MM.1S (cell line): ENCODE measurements around the gene GPR83.

Experiments used
- DNase-seq: peaks from one replicate; pipeline ENCODE4 v3.0.0-alpha.2; 2015
- H2AFZ ChIP-seq: fragments of 300-600 bp; sonication (generic); 2 replicates; pipeline ENCODE4 v1.6.0; 2016; ENCODE audit warnings: antibody characterized with exemption, low read length
- H3F3A ChIP-seq: fragments of 300-600 bp; sonication (generic); 2 replicates; pipeline ENCODE4 v1.6.1; 2016; ENCODE audit warnings: mild to moderate bottlenecking, antibody characterized with exemption, low read length, moderate library complexity, mixed read lengths; ENCODE audit not compliant: insufficient read depth
- H3K27ac ChIP-seq: fragments of 300-600 bp; sonication (generic); 2 replicates; pipeline ENCODE4 v1.5.1; 2016; ENCODE audit warnings: mild to moderate bottlenecking, low read length
- H3K27me3 ChIP-seq: fragments of 300-600 bp; sonication (generic); replicated peaks from 2 replicates; pipeline ENCODE4 v1.6.0; 2016; ENCODE audit warnings: low read length; ENCODE audit not compliant: insufficient read depth
- H3K36me3 ChIP-seq: fragments of 300-600 bp; sonication (generic); replicated peaks from 2 replicates; pipeline ENCODE4 v1.6.1; 2016; ENCODE audit warnings: mild to moderate bottlenecking, low read length, mixed read lengths; ENCODE audit not compliant: insufficient read depth
- H3K4me1 ChIP-seq: fragments of 300-600 bp; sonication (generic); 2 replicates; pipeline ENCODE4 v1.6.1; 2016; ENCODE audit warnings: low read length, mixed read lengths
- H3K4me2 ChIP-seq: fragments of 300-600 bp; sonication (generic); 2 replicates; pipeline ENCODE4 v1.6.0; 2016; ENCODE audit warnings: low read depth, low read length
- H3K4me3 ChIP-seq: fragments of 300-600 bp; sonication (generic); 2 replicates; pipeline ENCODE4 v1.5.1; 2016; ENCODE audit warnings: low read length, mixed read lengths
- H3K79me2 ChIP-seq: fragments of 300-600 bp; sonication (generic); 2 replicates; pipeline ENCODE4 v1.6.1; 2016; ENCODE audit warnings: mixed run types, low read length, mixed read lengths
- H3K9ac ChIP-seq: fragments of 300-600 bp; sonication (generic); 2 replicates; pipeline ENCODE4 v1.6.1; 2016; ENCODE audit warnings: low read length, mixed read lengths
- H3K9me2 ChIP-seq: fragments of 300-600 bp; sonication (generic); replicated peaks from 2 replicates; pipeline ENCODE4 v1.6.1; 2016; ENCODE audit warnings: mild to moderate bottlenecking, low read length, mixed read lengths; ENCODE audit not compliant: insufficient read depth
- H3K9me3 ChIP-seq: fragments of 300-600 bp; sonication (generic); replicated peaks from 2 replicates; pipeline ENCODE4 v1.6.1; 2016; ENCODE audit warnings: mild to moderate bottlenecking, low read length, mixed read lengths; ENCODE audit not compliant: insufficient read depth
- H4K20me1 ChIP-seq: fragments of 300-600 bp; sonication (generic); 2 replicates; pipeline ENCODE4 v1.6.1; 2016; ENCODE audit warnings: mild to moderate bottlenecking, low read length, moderate library complexity, mixed read lengths; ENCODE audit not compliant: insufficient read depth
- EZH2 ChIP-seq: fragments of 300-600 bp; sonication (generic); optimal IDR thresholded peaks from 2 replicates; pipeline ENCODE3; 2017; ENCODE audit warnings: low read depth, mild to moderate bottlenecking, antibody characterized with exemption, low read length, mixed read lengths
- EZH2phosphoT487 ChIP-seq: fragments of 300-600 bp; sonication (generic); IDR thresholded peaks from 2 replicates; pipeline ENCODE4 v1.6.1; 2018; ENCODE audit warnings: antibody characterized with exemption, low read length
- TF ChIP-seq, protein P1 (sequence below): fragments of 300-600 bp; sonication (generic); IDR thresholded peaks from 2 replicates; pipeline ENCODE4 v1.5.1; 2016; ENCODE audit warnings: antibody characterized with exemption, low read length, mixed read lengths

GPR83 gene

DNA sequence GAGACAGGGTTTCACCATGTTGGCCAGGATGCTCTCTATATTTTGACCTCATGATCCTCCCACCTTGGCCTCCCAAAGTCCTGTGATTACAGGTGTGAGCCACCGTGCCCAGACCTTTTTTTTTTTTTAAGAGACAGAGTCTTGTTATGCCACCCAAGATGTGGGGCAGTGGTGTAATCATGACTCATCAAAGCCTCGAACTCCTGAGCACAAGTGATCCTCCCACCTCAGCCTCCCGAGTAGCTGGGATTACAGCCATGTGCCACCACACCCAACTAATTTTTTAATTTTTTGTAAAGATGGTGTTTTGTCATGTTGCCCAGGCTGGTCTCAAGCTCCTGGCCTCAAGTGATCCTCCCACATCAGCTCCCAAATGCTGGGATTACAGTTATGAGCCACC is 59.0 kb downstream of the GPR83 start:
- Histone ChIP-seq H3K4me1 (no peaks in the 10 kb centered on the region), H3K27me3 (no peaks in the 10 kb centered on the region), H3K27ac (no peak overlapping the region), H3K36me3 (no peaks in the 10 kb centered on the region), H3K4me3 (no peak overlapping the region), H3K79me2 (no peaks in the 10 kb centered on the region), H3K4me2 (no peak overlapping the region), H3K9me2 (no peaks in the 10 kb centered on the region), H3F3A (no peaks in the 10 kb centered on the region), H3K9ac (no peak overlapping the region), H2AFZ (no peak overlapping the region), H4K20me1 (no peaks in the 10 kb centered on the region), H3K9me3 (no peaks in the 10 kb centered on the region)
- TF ChIP-seq EZH2 (no peak), EZH2phosphoT487 (no peak)
- TF ChIP-seq, protein P1, sequence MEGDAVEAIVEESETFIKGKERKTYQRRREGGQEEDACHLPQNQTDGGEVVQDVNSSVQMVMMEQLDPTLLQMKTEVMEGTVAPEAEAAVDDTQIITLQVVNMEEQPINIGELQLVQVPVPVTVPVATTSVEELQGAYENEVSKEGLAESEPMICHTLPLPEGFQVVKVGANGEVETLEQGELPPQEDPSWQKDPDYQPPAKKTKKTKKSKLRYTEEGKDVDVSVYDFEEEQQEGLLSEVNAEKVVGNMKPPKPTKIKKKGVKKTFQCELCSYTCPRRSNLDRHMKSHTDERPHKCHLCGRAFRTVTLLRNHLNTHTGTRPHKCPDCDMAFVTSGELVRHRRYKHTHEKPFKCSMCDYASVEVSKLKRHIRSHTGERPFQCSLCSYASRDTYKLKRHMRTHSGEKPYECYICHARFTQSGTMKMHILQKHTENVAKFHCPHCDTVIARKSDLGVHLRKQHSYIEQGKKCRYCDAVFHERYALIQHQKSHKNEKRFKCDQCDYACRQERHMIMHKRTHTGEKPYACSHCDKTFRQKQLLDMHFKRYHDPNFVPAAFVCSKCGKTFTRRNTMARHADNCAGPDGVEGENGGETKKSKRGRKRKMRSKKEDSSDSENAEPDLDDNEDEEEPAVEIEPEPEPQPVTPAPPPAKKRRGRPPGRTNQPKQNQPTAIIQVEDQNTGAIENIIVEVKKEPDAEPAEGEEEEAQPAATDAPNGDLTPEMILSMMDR, result no peak
- DNase-seq, result no peak

DNA sequence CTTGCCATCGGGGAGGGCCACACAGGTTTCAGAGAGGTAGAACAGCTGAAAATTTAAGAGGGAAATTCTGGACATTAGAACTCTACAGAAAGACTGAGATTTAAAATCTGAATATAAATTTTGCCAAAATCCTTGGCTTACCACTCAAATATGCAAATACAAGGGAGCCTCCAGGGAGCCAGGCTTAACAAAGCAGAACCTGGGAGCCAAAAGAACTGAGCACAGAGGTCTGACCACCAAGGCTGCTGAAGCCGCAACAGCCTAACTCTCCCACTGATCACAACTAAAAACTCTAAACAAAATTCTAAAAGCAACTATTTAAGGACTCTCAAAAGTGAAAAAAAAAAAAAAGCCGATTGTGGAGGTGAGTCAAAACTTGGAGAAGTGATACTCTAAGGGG is 62.6 kb downstream of the GPR83 start:
- no peaks in the 10 kb centered on the region for H3K79me2 ChIP-seq
- no peaks in the 10 kb centered on the region for H3K36me3 ChIP-seq
- no peak overlapping the region for H2AFZ ChIP-seq
- DNase-seq, result no peak
- H3K9ac ChIP-seq, result no peak overlapping the region
- H3K9me3 ChIP-seq, result no peaks in the 10 kb centered on the region
- no peaks in the 10 kb centered on the region for H3K4me1 ChIP-seq
- H3K27me3 ChIP-seq, result no peaks in the 10 kb centered on the region
- H4K20me1 ChIP-seq, result no peaks in the 10 kb centered on the region
- no peak overlapping the region for H3K27ac ChIP-seq
- TF ChIP-seq, protein P1, result no peak
- H3F3A ChIP-seq, result no peaks in the 10 kb centered on the region
- H3K4me3 ChIP-seq, result no peak overlapping the region
- H3K9me2 ChIP-seq, result no peaks in the 10 kb centered on the region
- no peak overlapping the region for H3K4me2 ChIP-seq

DNA sequence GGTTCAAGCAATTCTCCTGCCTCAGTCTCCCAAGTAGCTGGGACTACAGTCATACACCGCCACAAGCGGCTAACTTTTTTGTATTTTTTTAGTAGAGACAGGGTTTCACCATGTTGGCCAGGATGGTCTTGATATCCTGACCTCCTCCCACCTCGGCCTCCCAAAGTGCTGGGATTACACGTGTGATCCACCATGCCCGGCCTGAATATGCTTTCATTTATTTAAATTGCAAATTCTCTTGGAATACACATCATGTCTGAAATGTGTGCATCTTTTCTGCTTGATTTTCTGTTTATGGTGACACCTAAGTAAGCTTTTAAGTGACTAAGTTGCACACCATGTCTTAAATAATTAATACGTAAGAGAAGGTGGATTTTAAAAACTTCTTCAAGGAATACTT is 65.2 kb downstream of the GPR83 start:
- no peak overlapping the region for H2AFZ ChIP-seq
- TF ChIP-seq EZH2, result no peak
- TF ChIP-seq, protein P1, result no peak
- no peaks in the 10 kb centered on the region for H3K36me3 ChIP-seq
- no peak overlapping the region for H3K4me3 ChIP-seq
- no peaks in the 10 kb centered on the region for H4K20me1 ChIP-seq
- H3K79me2 ChIP-seq, result no peaks in the 10 kb centered on the region
- no peaks in the 10 kb centered on the region for H3K4me1 ChIP-seq
- no peaks in the 10 kb centered on the region for H3K27me3 ChIP-seq
- DNase-seq, result no peak
- H3K9me2 ChIP-seq, result no peaks in the 10 kb centered on the region
- H3K9ac ChIP-seq, result no peak overlapping the region
- H3K9me3 ChIP-seq, result no peaks in the 10 kb centered on the region
- H3F3A ChIP-seq, result no peaks in the 10 kb centered on the region
- no peak overlapping the region for H3K4me2 ChIP-seq
- no peak overlapping the region for H3K27ac ChIP-seq

DNA sequence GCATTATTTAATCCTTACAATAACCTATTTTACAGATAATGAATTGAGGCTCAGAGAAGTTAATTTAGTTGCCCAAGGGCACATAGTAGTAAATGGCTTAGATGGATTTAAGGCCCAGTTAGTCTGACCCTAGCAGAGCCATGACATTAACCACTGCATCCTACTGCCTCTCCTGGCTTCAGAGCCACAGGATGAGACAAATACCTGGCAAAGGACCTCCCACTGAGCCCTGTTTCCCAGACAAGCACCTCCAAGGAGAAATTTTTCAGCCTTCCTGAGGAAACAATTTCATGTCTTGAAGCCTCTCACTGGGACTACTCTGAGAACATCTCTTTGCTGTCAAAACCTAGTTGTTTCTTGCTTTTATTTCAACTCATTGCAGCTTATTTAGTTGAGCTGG is 68.4 kb downstream of the GPR83 start:
- DNase-seq, result no peak
- TF ChIP-seq, protein P1, result no peak
- TF ChIP-seq EZH2 (no peak), EZH2phosphoT487 (no peak)
- no peaks in the 10 kb centered on the region for H3K27me3 ChIP-seq

More for the DNA sequence above, 68.4 kb downstream of the GPR83 start:
- H3K79me2 ChIP-seq, result no peaks in the 10 kb centered on the region
- H3K4me3 ChIP-seq, result no peak overlapping the region
- H3K9ac ChIP-seq, result no peak overlapping the region
- no peak overlapping the region for H2AFZ ChIP-seq
- H3K4me1 ChIP-seq, result no peaks in the 10 kb centered on the region
- no peaks in the 10 kb centered on the region for H4K20me1 ChIP-seq
- H3K9me3 ChIP-seq, result no peaks in the 10 kb centered on the region
- no peaks in the 10 kb centered on the region for H3K9me2 ChIP-seq
- H3K4me2 ChIP-seq, result no peak overlapping the region
- H3F3A ChIP-seq, result no peaks in the 10 kb centered on the region
- H3K36me3 ChIP-seq, result no peaks in the 10 kb centered on the region
- no peak overlapping the region for H3K27ac ChIP-seq
